ENCODE data around the gene WDR72.

DNA sequence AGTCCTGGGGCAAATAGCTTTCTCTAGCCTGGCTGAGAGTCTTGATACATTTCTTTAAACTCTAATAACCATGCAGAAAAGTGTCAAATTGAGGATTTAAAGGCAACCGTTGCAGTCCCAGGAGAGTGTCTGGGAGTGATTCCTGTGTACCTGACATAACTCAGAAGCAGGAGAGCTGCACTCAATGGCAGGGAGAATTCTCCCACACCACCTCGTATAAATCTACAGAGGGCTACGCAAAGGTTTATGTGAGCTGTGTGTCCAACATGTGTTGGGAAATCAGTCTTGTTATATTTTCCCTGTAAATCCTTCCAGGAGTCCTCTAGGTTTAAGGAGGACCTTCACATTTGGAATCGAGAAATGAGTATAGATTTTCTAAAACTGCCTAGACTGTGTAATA, 192.6 kb downstream of the WDR72 start:
- TF ChIP-seq, protein P1, sequence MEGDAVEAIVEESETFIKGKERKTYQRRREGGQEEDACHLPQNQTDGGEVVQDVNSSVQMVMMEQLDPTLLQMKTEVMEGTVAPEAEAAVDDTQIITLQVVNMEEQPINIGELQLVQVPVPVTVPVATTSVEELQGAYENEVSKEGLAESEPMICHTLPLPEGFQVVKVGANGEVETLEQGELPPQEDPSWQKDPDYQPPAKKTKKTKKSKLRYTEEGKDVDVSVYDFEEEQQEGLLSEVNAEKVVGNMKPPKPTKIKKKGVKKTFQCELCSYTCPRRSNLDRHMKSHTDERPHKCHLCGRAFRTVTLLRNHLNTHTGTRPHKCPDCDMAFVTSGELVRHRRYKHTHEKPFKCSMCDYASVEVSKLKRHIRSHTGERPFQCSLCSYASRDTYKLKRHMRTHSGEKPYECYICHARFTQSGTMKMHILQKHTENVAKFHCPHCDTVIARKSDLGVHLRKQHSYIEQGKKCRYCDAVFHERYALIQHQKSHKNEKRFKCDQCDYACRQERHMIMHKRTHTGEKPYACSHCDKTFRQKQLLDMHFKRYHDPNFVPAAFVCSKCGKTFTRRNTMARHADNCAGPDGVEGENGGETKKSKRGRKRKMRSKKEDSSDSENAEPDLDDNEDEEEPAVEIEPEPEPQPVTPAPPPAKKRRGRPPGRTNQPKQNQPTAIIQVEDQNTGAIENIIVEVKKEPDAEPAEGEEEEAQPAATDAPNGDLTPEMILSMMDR (IDR thresholded peaks at IDR 0.05): no peak
- TF ChIP-seq POLR2A (IDR thresholded peaks at IDR 0.05): no peak
